Activated naive CD4-positive, alpha-beta T cell treated with anti-CD3 and anti-CD28 coated beads for 36 hours (primary cell): ENCODE data around the gene CRIP3. TPM values are rescaled to one million over a fixed set of nuclear protein-coding genes. Genes with fewer than 3 reads are reported as not detected.

Experiments used
- CTCF ChIA-PET: fragments of 350-600 bp; sonication (Branson Sonifier 250); formaldehyde crosslinking; loops from one replicate; lab custom pipeline; 2021; ENCODE audit warnings: antibody characterized with exemption; lab: Charles Lee
- DNase-seq: peaks from one replicate; pipeline ENCODE4 v3.0.0-alpha.2; 2020
- H3K27ac Mint-ChIP-seq: one replicate; pipeline ENCODE4 v1.8.0; 2021; ENCODE audit warnings: mild to moderate bottlenecking, mixed read lengths
- H3K27me3 Mint-ChIP-seq: one replicate; pipeline ENCODE4 v1.8.0; 2021; ENCODE audit warnings: low read depth, mixed read lengths
- H3K36me3 Mint-ChIP-seq: one replicate; pipeline ENCODE4 v1.8.0; 2021; ENCODE audit warnings: low read depth, mixed read lengths
- H3K4me1 Mint-ChIP-seq: one replicate; pipeline ENCODE4 v1.8.0; 2021; ENCODE audit warnings: low read depth, mixed read lengths
- H3K4me3 Mint-ChIP-seq: one replicate; pipeline ENCODE4 v1.8.0; 2021; ENCODE audit warnings: mild to moderate bottlenecking, moderate library complexity, mixed read lengths
- H3K9me3 Mint-ChIP-seq: one replicate; pipeline ENCODE4 v1.8.0; 2021; ENCODE audit warnings: mixed read lengths
- intact Hi-C: fragments of 100-400 bp; cut with micrococcal nuclease; formaldehyde crosslinking; loops from one replicate; pipeline ENCODE4 v1.15.1; 2023
- total RNA-seq, 2 experiments: library from RNA; stranded (reverse); gene quantifications; one replicate each; pipeline ENCODE4 v1.2.3, GENCODE V29; 2021

CRIP3 gene
- total RNA-seq, 2 experiments from 2014 or later: 2.9 to 3.1 TPM

DNA sequence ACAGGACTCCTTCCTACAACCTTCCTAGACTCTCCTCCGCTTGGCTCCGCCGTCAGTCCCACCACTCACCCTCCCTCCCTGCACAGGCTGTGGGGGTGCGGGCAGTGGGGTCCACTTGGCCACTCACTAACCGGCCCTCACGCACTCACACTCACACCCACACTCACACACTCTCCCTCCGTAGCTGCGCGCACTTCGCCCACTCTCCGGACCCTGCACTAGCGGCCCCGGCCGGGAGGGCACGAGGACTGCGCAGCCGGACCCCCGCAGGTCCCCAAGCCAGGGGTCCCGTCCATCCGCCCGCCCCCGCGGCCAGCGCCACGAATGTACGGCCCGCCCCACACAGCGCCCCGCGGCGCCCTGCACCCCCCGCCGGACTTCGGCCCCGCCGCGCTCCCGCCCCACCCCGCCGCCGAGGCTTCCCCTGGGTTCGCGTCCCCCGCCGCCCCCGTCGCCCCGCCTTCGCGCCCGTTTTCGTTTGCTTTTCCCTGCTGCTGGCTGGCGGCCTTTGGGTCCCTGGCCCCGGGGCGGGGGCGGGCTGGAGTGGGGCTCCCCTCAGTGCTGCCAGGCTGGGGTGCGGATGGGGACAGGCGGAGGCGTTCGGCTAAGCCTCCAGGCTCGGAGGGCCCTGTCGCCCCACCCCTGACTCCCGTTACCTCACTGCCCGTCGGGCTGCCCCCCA lies 33.6 kb downstream of the CRIP3 start:
- CTCF ChIA-PET: no interaction called here
- intact Hi-C loops: no loop called here
- Mint-ChIP-seq H3K27me3 (peaks cover 17% of the 10 kb centered on the region), H3K9me3 (no peaks in the 10 kb centered on the region), H3K4me1 (peaks cover 6% of the 10 kb centered on the region), H3K36me3 (no peaks in the 10 kb centered on the region), H3K27ac (no peak overlapping the region), H3K4me3 (peak overlapping the region; percentile 62)
- DNase-seq: peak; percentile 43

DNA sequence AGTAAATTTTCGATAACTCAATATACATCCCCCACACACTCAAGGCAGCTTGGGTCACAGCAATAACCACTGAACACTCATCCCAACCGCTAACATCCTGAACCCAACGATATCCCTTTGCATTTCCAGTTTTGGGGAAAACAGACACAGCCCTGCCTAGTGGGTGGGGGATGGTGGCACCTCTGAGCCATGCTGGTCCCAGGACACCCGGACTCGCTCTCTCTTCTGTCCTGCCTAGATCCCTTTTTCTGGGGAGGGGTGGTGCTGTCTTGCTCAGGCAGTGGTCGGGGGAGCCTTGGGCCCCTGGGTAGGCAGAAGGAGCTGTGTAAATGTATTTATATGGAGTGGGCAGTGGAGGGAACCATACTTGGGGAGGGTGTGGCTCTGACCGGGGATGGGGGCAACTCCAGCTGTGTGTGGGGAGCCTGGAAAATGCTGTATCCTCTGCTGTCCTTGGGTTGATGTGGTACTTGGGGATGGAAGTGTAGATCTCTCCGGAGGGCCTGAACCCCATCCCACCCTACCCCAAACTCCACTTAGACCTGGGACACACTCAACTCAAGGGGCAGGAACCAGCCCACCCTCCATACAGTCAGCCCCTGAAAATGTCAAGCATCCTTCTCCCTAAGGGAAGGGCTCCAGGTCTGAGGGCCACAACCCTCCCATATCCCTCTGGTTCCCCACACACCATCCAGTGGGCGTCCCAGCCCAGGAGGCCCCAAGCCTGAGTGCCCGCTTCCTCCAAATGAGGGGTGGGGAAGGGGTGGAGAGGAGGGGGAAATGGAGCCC lies 34.3 kb downstream of the CRIP3 start:
- Mint-ChIP-seq H3K27me3 (peaks cover 17% of the 10 kb centered on the region), H3K27ac (no peak overlapping the region), H3K4me3 (peak overlapping the region; percentile 62), H3K36me3 (no peaks in the 10 kb centered on the region), H3K9me3 (no peaks in the 10 kb centered on the region), H3K4me1 (peaks cover 6% of the 10 kb centered on the region)
- intact Hi-C loops: no loop called here
- CTCF ChIA-PET: no interaction called here
- DNase-seq: no peak

DNA sequence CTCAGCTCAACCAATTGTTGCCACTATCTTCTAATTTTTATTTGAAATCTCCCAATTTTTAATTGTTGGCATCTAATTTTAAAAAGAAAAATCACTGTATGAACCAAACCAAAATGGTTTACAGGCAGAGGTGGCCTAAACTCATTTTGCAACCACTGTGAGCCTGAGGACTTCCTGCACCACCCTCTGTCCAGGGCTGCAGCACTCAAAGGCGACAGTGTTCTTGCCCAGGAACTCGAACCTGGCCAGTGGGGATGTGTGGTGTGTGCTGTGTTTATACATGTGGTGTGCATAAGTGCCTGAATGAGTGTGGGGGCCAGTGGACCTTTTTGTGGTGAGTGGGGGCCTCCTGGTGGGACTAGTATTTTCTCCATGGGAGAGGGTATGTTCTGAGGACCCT lies 34.9 kb downstream of the CRIP3 start:
- H3K36me3 Mint-ChIP-seq: no peaks in the 10 kb centered on the region
- no peaks in the 10 kb centered on the region for H3K9me3 Mint-ChIP-seq
- no peak overlapping the region for H3K27ac Mint-ChIP-seq
- H3K4me1 Mint-ChIP-seq: peaks cover 10% of the 10 kb centered on the region
- no peak overlapping the region for H3K4me3 Mint-ChIP-seq
- DNase-seq: no peak
- peaks cover 17% of the 10 kb centered on the region for H3K27me3 Mint-ChIP-seq
- CTCF ChIA-PET: no interaction called here
- intact Hi-C loops: no loop called here

- DNase-seq: no peak
- H3K9me3 Mint-ChIP-seq: no peaks in the 10 kb centered on the region
- peaks cover 14% of the 10 kb centered on the region for H3K27me3 Mint-ChIP-seq
- H3K4me3 Mint-ChIP-seq: no peak overlapping the region
- intact Hi-C loops: no loop called here
- CTCF ChIA-PET: interaction anchor here (0.6 to 1.1 kb wide), 3 partner anchors 10 to 234 kb away, joined by 3 to 4 read pairs (median 3); no protein-coding TSS in a partner anchor
- no peaks in the 10 kb centered on the region for H3K36me3 Mint-ChIP-seq
- H3K4me1 Mint-ChIP-seq: peaks cover 10% of the 10 kb centered on the region
- no peak overlapping the region for H3K27ac Mint-ChIP-seq
Measured at GRCh38 chr6:43271944-43272343, 36.7 kb downstream of the CRIP3 start.

- intact Hi-C loops: no loop called here
- CTCF ChIA-PET: no interaction called here
- H3K4me3 Mint-ChIP-seq: no peak overlapping the region
Measured at GRCh38 chr6:43271103-43271815, 37.4 kb downstream of the CRIP3 start.

GRCh38 chr6:43269273-43270007 lies 39.2 kb downstream of the CRIP3 start:
- H3K27me3 Mint-ChIP-seq: peaks cover 6% of the 10 kb centered on the region
- intact Hi-C loops: no loop called here

More at GRCh38 chr6:43271103-43271815, 37.4 kb downstream of the CRIP3 start:
- H3K27me3 Mint-ChIP-seq: peaks cover 11% of the 10 kb centered on the region
- H3K27ac Mint-ChIP-seq: no peak overlapping the region
- H3K9me3 Mint-ChIP-seq: no peaks in the 10 kb centered on the region
- no peaks in the 10 kb centered on the region for H3K36me3 Mint-ChIP-seq
- DNase-seq: no peak
- H3K4me1 Mint-ChIP-seq: peaks cover 10% of the 10 kb centered on the region

DNA sequence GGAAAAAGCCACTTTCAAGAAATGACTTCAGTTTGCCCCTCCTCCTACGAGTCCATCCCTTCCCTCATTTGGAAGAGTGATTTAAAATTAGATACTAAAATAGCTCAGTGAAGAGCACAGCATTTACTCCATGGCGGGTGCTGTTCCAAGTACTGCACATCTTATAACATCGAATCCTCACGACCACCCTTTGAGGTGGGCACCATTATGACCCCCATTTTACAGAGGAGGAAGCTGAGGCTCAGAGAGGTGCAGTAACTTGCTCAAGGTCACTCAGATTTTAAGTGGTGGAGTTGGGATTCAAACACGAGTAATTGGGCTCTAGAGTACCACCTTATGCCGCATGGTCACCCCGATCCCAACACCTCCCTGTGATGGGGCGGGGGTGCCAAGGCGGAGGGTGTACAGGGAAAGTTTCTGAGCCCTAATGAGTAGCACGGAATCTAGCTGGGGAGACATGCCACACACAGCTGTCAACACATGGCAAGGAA lies 39.8 kb downstream of the CRIP3 start:
- Mint-ChIP-seq H3K36me3 (no peaks in the 10 kb centered on the region), H3K27ac (no peak overlapping the region), H3K27me3 (peaks cover under 1% of the 10 kb centered on the region), H3K4me1 (peaks cover 4% of the 10 kb centered on the region), H3K4me3 (peak overlapping the region; percentile 37), H3K9me3 (no peaks in the 10 kb centered on the region)
- CTCF ChIA-PET: interaction anchor here (0.7 to 1.6 kb wide), 3 partner anchors 21 to 128 kb away, joined by 3 to 5 read pairs (median 3); partner anchors contain the start of gene CRIP3
- intact Hi-C loops: no loop called here
- DNase-seq: no peak

More at GRCh38 chr6:43269273-43270007, 39.2 kb downstream of the CRIP3 start:
- peak; percentile 57 for DNase-seq
- H3K36me3 Mint-ChIP-seq: no peaks in the 10 kb centered on the region
- CTCF ChIA-PET: interaction anchor here (0.7 to 1.6 kb wide), 2 partner anchors 20 to 127 kb away, joined by 3 to 5 read pairs; no protein-coding TSS in a partner anchor
- no peak overlapping the region for H3K27ac Mint-ChIP-seq
- peak overlapping the region; percentile 37 for H3K4me3 Mint-ChIP-seq
- H3K4me1 Mint-ChIP-seq: peaks cover 4% of the 10 kb centered on the region
- H3K9me3 Mint-ChIP-seq: no peaks in the 10 kb centered on the region

- Mint-ChIP-seq H3K9me3 (no peaks in the 10 kb centered on the region), H3K4me3 (no peak overlapping the region), H3K36me3 (no peaks in the 10 kb centered on the region), H3K4me1 (peaks cover 4% of the 10 kb centered on the region), H3K27me3 (no peaks in the 10 kb centered on the region), H3K27ac (no peak overlapping the region)
- intact Hi-C loops: no loop called here
- CTCF ChIA-PET: interaction anchor here (0.7 to 1.6 kb wide), 3 partner anchors 21 to 128 kb away, joined by 3 to 5 read pairs (median 3); partner anchors contain the start of gene CRIP3
- no peak for DNase-seq
Measured at GRCh38 chr6:43268355-43268700, 40.3 kb downstream of the CRIP3 start.

DNA sequence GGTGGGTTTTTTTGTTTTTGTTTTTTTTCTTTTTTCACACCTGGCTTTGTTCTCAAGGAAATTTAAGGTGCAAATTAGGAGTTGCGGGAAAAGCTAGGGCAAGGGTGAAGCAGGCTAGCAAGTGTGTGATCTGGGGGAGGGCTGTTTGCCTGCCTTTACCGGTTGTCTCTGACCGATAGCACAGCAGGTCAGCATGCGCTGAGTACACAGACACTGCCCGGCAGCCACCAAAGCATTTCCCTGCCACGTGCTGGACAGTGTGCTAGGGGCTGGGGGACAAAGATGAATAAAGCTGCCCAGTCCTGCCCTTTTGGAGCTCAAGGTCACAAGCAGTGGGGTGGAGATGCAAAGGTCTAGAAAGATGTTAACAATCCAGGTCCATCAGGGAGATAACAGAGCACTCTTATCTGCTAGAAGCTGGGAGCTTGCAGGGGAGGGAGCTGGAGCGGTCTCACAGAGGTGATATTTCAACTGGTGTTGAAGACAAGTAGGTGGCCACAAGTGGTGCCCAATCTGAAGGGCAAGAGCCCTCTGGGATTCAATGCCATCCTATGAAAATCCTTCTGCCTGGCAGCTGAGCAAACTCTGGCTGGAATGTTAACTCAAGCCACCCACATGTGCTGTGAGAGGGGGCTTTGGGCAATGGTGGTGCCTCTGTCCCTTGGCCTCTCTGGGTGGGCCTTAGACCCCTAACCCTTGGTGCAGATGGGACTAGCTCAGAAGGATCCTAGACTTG lies 40.8 kb downstream of the CRIP3 start:
- H3K27me3 Mint-ChIP-seq: no peaks in the 10 kb centered on the region
- intact Hi-C loops: no loop called here
- CTCF ChIA-PET: interaction anchor here (1.1 kb wide), 1 partner anchor 41 kb away, joined by 3 read pairs; the partner anchor contains the start of gene CRIP3
- no peaks in the 10 kb centered on the region for H3K36me3 Mint-ChIP-seq
- H3K4me3 Mint-ChIP-seq: no peak overlapping the region
- no peaks in the 10 kb centered on the region for H3K9me3 Mint-ChIP-seq
- no peak for DNase-seq
- H3K4me1 Mint-ChIP-seq: peaks cover 4% of the 10 kb centered on the region
- H3K27ac Mint-ChIP-seq: no peak overlapping the region

DNA sequence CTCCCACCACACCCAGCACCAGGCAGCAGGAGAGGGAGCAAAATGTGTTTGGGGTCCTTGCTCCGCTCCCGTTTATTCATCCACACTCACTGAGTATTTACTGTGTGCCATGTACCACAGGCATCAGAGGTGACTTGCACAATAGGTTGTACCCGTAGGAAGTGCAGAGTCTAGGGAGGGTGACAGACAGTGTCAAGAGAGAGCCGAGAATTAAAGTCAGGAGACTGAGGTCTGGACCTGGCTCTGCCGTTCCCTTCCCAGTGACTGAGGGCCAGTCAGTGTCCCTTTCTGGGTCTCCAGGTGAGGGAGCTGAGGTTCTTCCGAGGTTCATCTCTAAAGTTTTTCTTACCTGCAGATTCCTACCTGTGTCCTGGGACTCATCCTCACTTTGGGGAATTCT lies 43.1 kb downstream of the CRIP3 start:
- Mint-ChIP-seq H3K9me3 (no peaks in the 10 kb centered on the region), H3K36me3 (no peaks in the 10 kb centered on the region), H3K27me3 (no peaks in the 10 kb centered on the region), H3K27ac (no peak overlapping the region), H3K4me3 (no peak overlapping the region), H3K4me1 (peaks cover 4% of the 10 kb centered on the region)
- intact Hi-C loops: no loop called here
- CTCF ChIA-PET: interaction anchor here (3.5 kb wide), 1 partner anchor 241 kb away, joined by 22 read pairs; no protein-coding TSS in a partner anchor
- no peak for DNase-seq

DNA sequence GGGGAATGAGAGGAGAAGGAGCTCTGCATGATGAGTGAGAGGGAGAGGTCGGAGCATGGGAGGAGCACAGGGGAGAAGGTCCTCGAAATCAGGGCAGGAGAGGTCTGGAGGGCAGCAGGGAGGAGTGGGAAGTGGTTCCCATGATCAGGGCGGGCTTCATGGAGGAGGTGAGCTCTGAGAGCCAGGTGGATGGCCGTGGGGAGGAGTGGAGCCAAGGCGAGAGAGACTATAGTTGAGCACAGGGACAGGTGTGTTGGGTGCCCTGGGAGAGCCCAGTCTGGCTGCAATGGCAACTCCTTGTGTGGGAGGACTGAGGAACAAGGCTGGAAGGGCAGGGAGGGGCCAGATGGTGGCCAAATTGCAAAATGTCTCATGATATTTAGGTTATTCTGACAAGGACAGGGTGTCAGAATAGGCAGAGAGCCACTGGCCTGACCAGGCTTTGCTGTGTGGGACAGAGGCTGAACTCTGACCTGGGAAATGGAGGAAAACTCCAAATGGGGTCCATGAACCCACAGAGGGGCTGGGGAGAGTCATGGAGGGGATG lies 44.0 kb downstream of the CRIP3 start:
- no peak overlapping the region for H3K4me3 Mint-ChIP-seq
- no peak for DNase-seq
- CTCF ChIA-PET: interaction anchor here (1.2 to 3.5 kb wide), 3 partner anchors 133 to 241 kb away, joined by 3 to 22 read pairs (median 12); no protein-coding TSS in a partner anchor
- no peaks in the 10 kb centered on the region for H3K36me3 Mint-ChIP-seq
- H3K9me3 Mint-ChIP-seq: no peaks in the 10 kb centered on the region
- H3K4me1 Mint-ChIP-seq: peaks cover 4% of the 10 kb centered on the region
- H3K27me3 Mint-ChIP-seq: no peaks in the 10 kb centered on the region
- intact Hi-C loops: no loop called here
- no peak overlapping the region for H3K27ac Mint-ChIP-seq
